Left cardiac atrium (tissue), 2 donors: ENCODE measurements around the gene MAPKAPK3. TPM values are rescaled to one million over a fixed set of nuclear protein-coding genes. Genes with fewer than 3 reads are reported as not detected.

Source experiments
- microRNA-seq, 2 donors: library from miRNA; unstranded; fragments of <30 nt; microRNA quantifications; one replicate each; pipeline ENCODE4 v1.2.0, GENCODE V29; 2020
- total RNA-seq, 2 donors: library from RNA; stranded (reverse); fragmentation: NEBNext Ultra II Directional; extraction: Animal tissue kit (Norgen Biotek cat#: 25700); gene quantifications; one replicate each; pipeline ENCODE4 v1.2.1, GENCODE V29; 2021
- donor health status: DM: no; HTN: yes; CAD: no; lungs with severe emphysema.
- donor health status: DM: yes; HTN: yes; CAD: no.

The MAPKAPK3 gene
- total RNA-seq, 2 donors from 2014 or later, result 170 to 177 TPM

Small RNA genes lying within 50 kb of the gene (microRNA-seq; reads per million reads assigned to microRNA genes)
- gene MIR4787, result 3.4 to 4.6 reads per million in 2 donors

Other genes with a start within 250 kb of the MAPKAPK3 start
- 1 to 10 TPM; 4.6 to 7.8 TPM for gene CACNA2D2, start 113.5 kb upstream of the MAPKAPK3 start, total RNA-seq
- gene C3orf18, start 49.4 kb upstream of the MAPKAPK3 start, total RNA-seq, result 10 to 100 TPM; 29.7 to 32.3 TPM
- gene HEMK1, start 47.6 kb upstream of the MAPKAPK3 start, total RNA-seq, result 10 to 100 TPM; 11.8 to 19.7 TPM
- gene CISH, start 5.4 kb upstream of the MAPKAPK3 start, total RNA-seq, result 10 to 100 TPM in 1 of 2 donors, 1 to 10 TPM in 1; 10.0 to 41.9 TPM
- 1 to 10 TPM; 2.8 to 3.8 TPM for gene DOCK3, start 57.8 kb downstream of the MAPKAPK3 start, total RNA-seq